Fibroblast of lung (primary cell): ENCODE data around the gene TMA7B. TPM values are rescaled to one million over a fixed set of nuclear protein-coding genes. Genes with fewer than 3 reads are reported as not detected.

Experiments used
- DNase-seq, 2 donors: peaks; one replicate each; pipeline versions ENCODE4 v3.0.0 to v3.0.0-alpha.2; 2010; ENCODE audit warnings: low read depth in 2 of 2
- H2AFZ ChIP-seq: 2 replicates; pipeline ENCODE4 v1.5.1; 2012; ENCODE audit warnings: low read length, control low read depth, inconsistent platforms
- H3K27ac ChIP-seq: 2 replicates; pipeline ENCODE4 v1.5.1; 2011; ENCODE audit warnings: low read length, control low read depth; ENCODE audit not compliant: insufficient read depth
- H3K27me3 ChIP-seq: 2 replicates; pipeline ENCODE4 v1.5.1; 2011; ENCODE audit warnings: mild to moderate bottlenecking, low read length; ENCODE audit not compliant: control insufficient read depth, insufficient read depth
- H3K36me3 ChIP-seq: 2 replicates; pipeline ENCODE4 v1.5.1; 2011; ENCODE audit warnings: low read length; ENCODE audit not compliant: control insufficient read depth, insufficient read depth
- H3K4me1 ChIP-seq: 2 replicates; pipeline ENCODE4 v1.5.1; 2011; ENCODE audit warnings: low read length; ENCODE audit not compliant: control insufficient read depth, insufficient read depth; ENCODE audit errors: extremely low read depth
- H3K4me2 ChIP-seq: 2 replicates; pipeline ENCODE4 v1.5.1; 2011; ENCODE audit warnings: low read length, control low read depth; ENCODE audit not compliant: insufficient read depth; ENCODE audit errors: extremely low read depth
- H3K4me3 ChIP-seq, 4 experiments: fragments of 200-600 bp in 1 of 4; sonication (generic) in 1 of 4; replicated peaks in 1 of 4; 2 replicates each; pipeline ENCODE4 v1.5.1; 2011 to 2016; ENCODE audit warnings: low read length in 4 of 4, low read depth in 3 of 4, mild to moderate bottlenecking in 3 of 4, control low read depth in 2 of 4, inconsistent platforms in 1 of 4, mixed read lengths in 1 of 4; ENCODE audit not compliant: insufficient read depth in 1 of 4; ENCODE audit errors: control extremely low read depth in 1 of 4
- H3K79me2 ChIP-seq: 2 replicates; pipeline ENCODE4 v1.5.1; 2012; ENCODE audit warnings: mild to moderate bottlenecking, low read length, inconsistent platforms; ENCODE audit not compliant: control insufficient read depth, insufficient read depth
- H3K9ac ChIP-seq: 2 replicates; pipeline ENCODE4 v1.5.1; 2011; ENCODE audit warnings: mild to moderate bottlenecking, low read length, control low read depth; ENCODE audit not compliant: insufficient read depth
- H3K9me3 ChIP-seq: 2 replicates; pipeline ENCODE4 v1.5.1; 2012; ENCODE audit warnings: low read depth, low read length; ENCODE audit not compliant: control insufficient read depth, insufficient read depth
- H4K20me1 ChIP-seq: 2 replicates; pipeline ENCODE4 v1.5.1; 2011; ENCODE audit warnings: low read length; ENCODE audit not compliant: control insufficient read depth, insufficient read depth; ENCODE audit errors: extremely low read depth
- EZH2 ChIP-seq: IDR thresholded peaks from 2 replicates; pipeline ENCODE4 v1.5.1; 2012; ENCODE audit warnings: low read length, control low read depth, mild to moderate bottlenecking; ENCODE audit errors: missing control alignments
- polyA plus RNA-seq, 2 donors: library from polyadenylated mRNA; depleted of rRNA in 1 of 2; stranded (reverse) in 1 of 2; unstranded in 1 of 2; fragments of >200 nt; gene quantifications; 2 replicates each; pipeline ENCODE4 v1.2.1, GENCODE V29; 2011 to 2012; ENCODE audit warnings: missing spikeins in 1 of 2
- total RNA-seq: library from RNA; depleted of rRNA; stranded (reverse); fragments of >200 nt; gene quantifications from 2 replicates; pipeline ENCODE4 v1.2.1, GENCODE V29; 2014
- TF ChIP-seq, protein P1 (sequence below), 2 donors: IDR thresholded peaks in 1 of 2; conservative IDR thresholded peaks in 1 of 2; 1 replicate in 1 of 2; 2 replicates in 1 of 2; pipeline ENCODE4 v1.5.1; 2011 to 2012; ENCODE audit warnings: low read length in 2 of 2, control low read depth in 1 of 2, inconsistent platforms in 1 of 2, low read depth in 1 of 2, mild to moderate bottlenecking in 1 of 2

TMA7B gene
- total and polyA plus RNA-seq, 2 donors (not counting 1 experiment from before 2014, with no cell fraction given) = not detected

GRCh38 chr22:39946503-39947219 lies 13.5 kb upstream of the TMA7B start:
- Histone ChIP-seq H3K27me3 (peaks cover 2% of the 10 kb centered on the region), H3K4me2 (no peak overlapping the region), H3K9ac (no peak overlapping the region), H2AFZ (no peak overlapping the region), H3K4me1 (no peaks in the 10 kb centered on the region), H3K79me2 (no peaks in the 10 kb centered on the region), H3K4me3 (no peak overlapping the region), H4K20me1 (no peaks in the 10 kb centered on the region), H3K9me3 (no peaks in the 10 kb centered on the region), H3K36me3 (no peaks in the 10 kb centered on the region), H3K27ac (no peak overlapping the region)
- no peak for TF ChIP-seq EZH2
- TF ChIP-seq, protein P1, sequence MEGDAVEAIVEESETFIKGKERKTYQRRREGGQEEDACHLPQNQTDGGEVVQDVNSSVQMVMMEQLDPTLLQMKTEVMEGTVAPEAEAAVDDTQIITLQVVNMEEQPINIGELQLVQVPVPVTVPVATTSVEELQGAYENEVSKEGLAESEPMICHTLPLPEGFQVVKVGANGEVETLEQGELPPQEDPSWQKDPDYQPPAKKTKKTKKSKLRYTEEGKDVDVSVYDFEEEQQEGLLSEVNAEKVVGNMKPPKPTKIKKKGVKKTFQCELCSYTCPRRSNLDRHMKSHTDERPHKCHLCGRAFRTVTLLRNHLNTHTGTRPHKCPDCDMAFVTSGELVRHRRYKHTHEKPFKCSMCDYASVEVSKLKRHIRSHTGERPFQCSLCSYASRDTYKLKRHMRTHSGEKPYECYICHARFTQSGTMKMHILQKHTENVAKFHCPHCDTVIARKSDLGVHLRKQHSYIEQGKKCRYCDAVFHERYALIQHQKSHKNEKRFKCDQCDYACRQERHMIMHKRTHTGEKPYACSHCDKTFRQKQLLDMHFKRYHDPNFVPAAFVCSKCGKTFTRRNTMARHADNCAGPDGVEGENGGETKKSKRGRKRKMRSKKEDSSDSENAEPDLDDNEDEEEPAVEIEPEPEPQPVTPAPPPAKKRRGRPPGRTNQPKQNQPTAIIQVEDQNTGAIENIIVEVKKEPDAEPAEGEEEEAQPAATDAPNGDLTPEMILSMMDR (conservative IDR thresholded peaks at IDR 0.05 in 1 of 2, IDR thresholded peaks at IDR 0.05 in 1 of 2; ENCODE audit: low read depth in 1 of 2, low read length in 2 of 2) = no peak
- DNase-seq = no peak

GRCh38 chr22:39947220-39948216 lies 12.7 kb upstream of the TMA7B start:
- Histone ChIP-seq H3K4me2 (no peak overlapping the region), H3K79me2 (no peaks in the 10 kb centered on the region), H3K4me1 (no peaks in the 10 kb centered on the region), H3K27ac (no peak overlapping the region), H3K9me3 (no peaks in the 10 kb centered on the region), H3K36me3 (no peaks in the 10 kb centered on the region), H3K9ac (no peak overlapping the region), H4K20me1 (no peaks in the 10 kb centered on the region), H2AFZ (no peak overlapping the region), H3K27me3 (peaks cover 2% of the 10 kb centered on the region), H3K4me3 (no peak overlapping the region)
- TF ChIP-seq EZH2 = no peak
- TF ChIP-seq, protein P1 (conservative IDR thresholded peaks at IDR 0.05 in 1 of 2, IDR thresholded peaks at IDR 0.05 in 1 of 2; ENCODE audit: low read depth in 1 of 2, low read length in 2 of 2) = no peak
- no peak for DNase-seq
